Neural crest cell (in vitro differentiated cells): ENCODE results near the gene GALNT6. TPM values are rescaled to one million over a fixed set of nuclear protein-coding genes. Genes with fewer than 3 reads are reported as not detected.
A peak's percentile ranks its signal among the peaks of the same experiment; 100 is the strongest.
"Not testable (repeated sequence)": the region's sequence is repeated elsewhere in the genome, so short reads cannot be mapped to it uniquely, and the experiment has no call there.

ENCODE experiments used
- DNase-seq: peaks from one replicate; pipeline ENCODE4 v3.0.0; 2021; ENCODE audit warnings: low read depth, mixed read lengths, low spot score
- H3K27ac Mint-ChIP-seq: one replicate; pipeline ENCODE4 v1.8.0; 2021; ENCODE audit warnings: mild to moderate bottlenecking, mixed read lengths; ENCODE audit not compliant: unreplicated experiment
- H3K27me3 Mint-ChIP-seq: 2 replicates; pipeline ENCODE4 v1.8.0; 2021; ENCODE audit warnings: low read depth, mild to moderate bottlenecking, mixed read lengths
- H3K36me3 Mint-ChIP-seq: 2 replicates; pipeline ENCODE4 v1.8.0; 2021; ENCODE audit warnings: low read depth, mild to moderate bottlenecking, mixed read lengths
- H3K4me1 Mint-ChIP-seq: 2 replicates; pipeline ENCODE4 v1.8.0; 2021; ENCODE audit warnings: mixed read lengths
- H3K4me3 Mint-ChIP-seq: one replicate; pipeline ENCODE4 v1.8.0; 2021; ENCODE audit warnings: mild to moderate bottlenecking, mixed read lengths
- H3K9me3 Mint-ChIP-seq: 2 replicates; pipeline ENCODE4 v1.8.0; 2021; ENCODE audit warnings: mixed read lengths
- total RNA-seq: library from RNA; stranded (reverse); gene quantifications from 2 replicates; pipeline ENCODE4 v1.2.1, GENCODE V29; 2021
- TF ChIP-seq, protein P1 (sequence below): fragments of 200-600 bp; sonication (generic); conservative IDR thresholded peaks from 2 replicates; pipeline ENCODE4 v1.5.0; 2021; ENCODE audit warnings: antibody characterized with exemption, mild to moderate bottlenecking

GALNT6 gene
- total RNA-seq, 1 donor from 2014 or later, result 0.09 TPM

- no peaks in the 10 kb centered on the region for H3K36me3 Mint-ChIP-seq
- no peak overlapping the region for H3K4me3 Mint-ChIP-seq
- H3K4me1 Mint-ChIP-seq, result peaks cover 11% of the 10 kb centered on the region
- no peaks in the 10 kb centered on the region for H3K27me3 Mint-ChIP-seq
- H3K27ac Mint-ChIP-seq, result no peak overlapping the region
- H3K9me3 Mint-ChIP-seq, result no peaks in the 10 kb centered on the region
- no peak for DNase-seq
- TF ChIP-seq, protein P1, sequence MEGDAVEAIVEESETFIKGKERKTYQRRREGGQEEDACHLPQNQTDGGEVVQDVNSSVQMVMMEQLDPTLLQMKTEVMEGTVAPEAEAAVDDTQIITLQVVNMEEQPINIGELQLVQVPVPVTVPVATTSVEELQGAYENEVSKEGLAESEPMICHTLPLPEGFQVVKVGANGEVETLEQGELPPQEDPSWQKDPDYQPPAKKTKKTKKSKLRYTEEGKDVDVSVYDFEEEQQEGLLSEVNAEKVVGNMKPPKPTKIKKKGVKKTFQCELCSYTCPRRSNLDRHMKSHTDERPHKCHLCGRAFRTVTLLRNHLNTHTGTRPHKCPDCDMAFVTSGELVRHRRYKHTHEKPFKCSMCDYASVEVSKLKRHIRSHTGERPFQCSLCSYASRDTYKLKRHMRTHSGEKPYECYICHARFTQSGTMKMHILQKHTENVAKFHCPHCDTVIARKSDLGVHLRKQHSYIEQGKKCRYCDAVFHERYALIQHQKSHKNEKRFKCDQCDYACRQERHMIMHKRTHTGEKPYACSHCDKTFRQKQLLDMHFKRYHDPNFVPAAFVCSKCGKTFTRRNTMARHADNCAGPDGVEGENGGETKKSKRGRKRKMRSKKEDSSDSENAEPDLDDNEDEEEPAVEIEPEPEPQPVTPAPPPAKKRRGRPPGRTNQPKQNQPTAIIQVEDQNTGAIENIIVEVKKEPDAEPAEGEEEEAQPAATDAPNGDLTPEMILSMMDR, result no peak
Measured at GRCh38 chr12:51339750-51340149, 51.5 kb downstream of the GALNT6 start.

DNA sequence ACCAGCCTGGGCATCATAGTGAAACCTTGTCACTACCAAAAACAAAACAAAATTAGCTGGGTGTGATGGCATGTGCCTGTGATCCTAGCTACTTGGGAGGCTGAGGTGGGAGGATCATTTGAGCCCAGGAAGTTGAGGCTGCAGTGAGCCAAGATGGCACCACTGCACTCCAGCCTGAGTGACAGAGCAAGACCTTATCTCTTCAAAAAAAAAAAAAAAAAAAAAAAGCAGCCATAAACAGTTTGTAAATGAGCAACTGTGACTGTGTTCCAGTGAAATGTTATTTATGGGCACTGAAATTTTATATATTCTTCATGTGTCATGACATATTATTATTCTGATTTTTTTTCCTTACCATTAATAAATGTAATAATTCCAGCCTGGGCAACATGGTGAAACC, 53.9 kb downstream of the GALNT6 start:
- H3K27ac Mint-ChIP-seq, H3K9me3 Mint-ChIP-seq, H3K36me3 Mint-ChIP-seq, H3K27me3 Mint-ChIP-seq, H3K4me3 Mint-ChIP-seq, DNase-seq: not testable (repeated sequence)
- H3K4me1 Mint-ChIP-seq, result peaks cover 11% of the 10 kb centered on the region

DNA sequence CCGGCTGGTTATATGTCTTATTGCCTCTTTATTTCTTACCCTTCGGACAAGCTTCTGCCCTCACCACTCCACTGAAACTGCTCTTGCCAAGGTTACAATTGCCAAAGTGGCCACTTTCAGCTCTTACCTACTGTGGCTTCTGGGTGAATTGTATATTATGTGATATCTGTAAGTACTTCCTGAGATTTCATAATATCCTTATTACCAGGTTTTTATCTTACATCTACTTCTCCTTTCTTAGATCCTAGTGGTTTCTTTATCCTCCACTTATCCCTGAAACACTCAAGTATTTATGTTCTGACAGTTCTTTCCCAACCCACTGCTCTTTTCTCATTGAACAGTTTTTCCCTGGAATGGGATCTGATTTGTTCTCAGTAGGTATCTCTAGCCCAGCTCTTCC, 55.3 kb downstream of the GALNT6 start:
- no peaks in the 10 kb centered on the region for H3K9me3 Mint-ChIP-seq
- no peak overlapping the region for H3K27ac Mint-ChIP-seq
- no peak for DNase-seq
- no peaks in the 10 kb centered on the region for H3K4me1 Mint-ChIP-seq
- no peak overlapping the region for H3K4me3 Mint-ChIP-seq
- H3K27me3 Mint-ChIP-seq, result no peaks in the 10 kb centered on the region
- TF ChIP-seq, protein P1, result no peak
- H3K36me3 Mint-ChIP-seq, result no peaks in the 10 kb centered on the region

- Mint-ChIP-seq H3K9me3 (no peaks in the 10 kb centered on the region), H3K4me1 (no peaks in the 10 kb centered on the region), H3K27me3 (no peaks in the 10 kb centered on the region), H3K36me3 (no peaks in the 10 kb centered on the region), H3K4me3 (no peak overlapping the region), H3K27ac (no peak overlapping the region)
- TF ChIP-seq, protein P1, result no peak
- no peak for DNase-seq
Measured at GRCh38 chr12:51334764-51335163, 56.4 kb downstream of the GALNT6 start.

DNA sequence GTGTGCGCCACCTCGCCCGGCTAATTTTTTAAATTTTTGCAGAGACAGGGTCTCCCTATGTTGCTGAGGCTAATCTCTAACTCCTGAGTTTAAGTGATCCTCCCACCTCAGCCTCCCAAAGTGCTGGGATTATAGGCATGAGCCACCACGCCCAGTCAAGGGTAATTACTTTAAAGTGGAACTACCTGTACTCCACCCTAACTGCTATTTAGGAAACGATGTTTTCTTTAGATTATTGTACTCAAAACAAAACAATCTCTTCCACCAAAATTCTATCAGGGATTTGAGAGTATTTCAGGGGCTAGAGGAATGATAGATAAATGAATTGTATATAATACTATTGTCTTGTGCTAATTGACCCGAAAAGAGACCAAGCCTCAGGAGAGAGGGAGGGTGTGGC, 57.7 kb downstream of the GALNT6 start:
- Mint-ChIP-seq H3K4me3 (no peak overlapping the region), H3K36me3 (no peaks in the 10 kb centered on the region), H3K9me3 (no peaks in the 10 kb centered on the region), H3K27ac (peak overlapping the region; percentile 8), H3K27me3 (no peaks in the 10 kb centered on the region), H3K4me1 (no peaks in the 10 kb centered on the region)
- DNase-seq, result no peak
- TF ChIP-seq, protein P1, result no peak

- Mint-ChIP-seq H3K36me3 (no peaks in the 10 kb centered on the region), H3K27me3 (no peaks in the 10 kb centered on the region), H3K27ac (no peak overlapping the region), H3K4me3 (no peak overlapping the region), H3K9me3 (no peaks in the 10 kb centered on the region), H3K4me1 (peaks cover 13% of the 10 kb centered on the region)
- no peak for DNase-seq
- TF ChIP-seq, protein P1, result no peak
Measured at GRCh38 chr12:51330186-51330585, 61.0 kb downstream of the GALNT6 start.
